IMR-90 (cell line): ENCODE measurements around the gene SAG. TPM values are rescaled to one million over a fixed set of nuclear protein-coding genes. Genes with fewer than 3 reads are reported as not detected.

Experiments
- ATAC-seq: fragments of 200-7000 bp; cut with Tn5 transposase; 2 replicates; pipeline ENCODE4 v1.9.1; 2020; ENCODE audit warnings: low read depth, mild to moderate bottlenecking, moderate library complexity
- BruUV-seq: library from RNA; stranded (reverse); fragments of 400-500 nt; replicated peaks from 2 replicates; lab custom pipeline; 2021; lab: Mats Ljungman, UMichigan
- CTCF ChIA-PET: fragments of 300-600 bp; formaldehyde crosslinking; extraction: SDS; loops from one replicate; lab custom pipeline; 2021; ENCODE audit warnings: antibody characterized with exemption; lab: Yijun Ruan, JAX
- POLR2A ChIA-PET: fragments of 300-600 bp; sonication (Branson Sonifier 250); formaldehyde crosslinking; loops from one replicate; lab custom pipeline; 2022; ENCODE audit warnings: antibody characterized with exemption; ENCODE audit not compliant: unreplicated experiment; lab: Charles Lee
- DNase-seq: peaks from one replicate; pipeline ENCODE4 v3.0.0; 2013
- H2AFZ ChIP-seq: replicated peaks from 2 replicates; pipeline ENCODE3; 2013; ENCODE audit warnings: low read length, mild to moderate bottlenecking; ENCODE audit not compliant: poor library complexity
- H2AK5ac ChIP-seq: 2 replicates; pipeline ENCODE4 v1.6.1; 2013; ENCODE audit warnings: low read depth, low read length, inconsistent platforms
- H2AK9ac ChIP-seq: replicated peaks from 2 replicates; pipeline ENCODE3; 2013; ENCODE audit warnings: mild to moderate bottlenecking, low read depth, low read length, moderate library complexity; ENCODE audit not compliant: poor library complexity
- H2BK120ac ChIP-seq: 2 replicates; pipeline ENCODE4 v1.6.1; 2013; ENCODE audit warnings: low read depth, low read length, inconsistent platforms
- H2BK15ac ChIP-seq: 3 replicates; pipeline ENCODE4 v1.6.1; 2013; ENCODE audit warnings: low read depth, low read length, inconsistent platforms
- H2BK20ac ChIP-seq: 2 replicates; pipeline ENCODE4 v1.6.1; 2013; ENCODE audit warnings: low read depth, mild to moderate bottlenecking, inconsistent platforms, low read length, moderate library complexity
- H2BK5ac ChIP-seq: 2 replicates; pipeline ENCODE4 v1.6.1; 2013; ENCODE audit warnings: mild to moderate bottlenecking, low read depth, low read length, inconsistent platforms; ENCODE audit not compliant: poor library complexity, severe bottlenecking
- H3K14ac ChIP-seq: replicated peaks from 2 replicates; pipeline ENCODE4 v1.6.1; 2013; ENCODE audit warnings: low read depth, low read length, inconsistent platforms
- H3K18ac ChIP-seq: 2 replicates; pipeline ENCODE4 v1.6.1; 2013; ENCODE audit warnings: low read depth, low read length, control low read depth
- H3K23ac ChIP-seq: 2 replicates; pipeline ENCODE4 v1.6.1; 2013; ENCODE audit warnings: low read depth, low read length, inconsistent platforms
- H3K27ac ChIP-seq: 2 replicates; pipeline ENCODE4 v1.5.1; 2013; ENCODE audit warnings: mild to moderate bottlenecking, control low read depth, low read length; ENCODE audit not compliant: insufficient read depth
- H3K27me3 ChIP-seq: 2 replicates; pipeline ENCODE4 v1.6.1; 2013; ENCODE audit warnings: low read length; ENCODE audit not compliant: control insufficient read depth, insufficient read depth
- H3K36me3 ChIP-seq: 2 replicates; pipeline ENCODE4 v1.6.1; 2013; ENCODE audit warnings: low read length, mixed read lengths; ENCODE audit not compliant: control insufficient read depth, insufficient read depth
- H3K4ac ChIP-seq: 2 replicates; pipeline ENCODE4 v1.6.1; 2013; ENCODE audit warnings: low read depth, low read length, inconsistent platforms
- H3K4me1 ChIP-seq: 2 replicates; pipeline ENCODE4 v1.6.1; 2013; ENCODE audit warnings: low read length, mixed read lengths; ENCODE audit not compliant: control insufficient read depth, insufficient read depth
- H3K4me2 ChIP-seq: 2 replicates; pipeline ENCODE4 v1.6.1; 2013; ENCODE audit warnings: low read depth, mild to moderate bottlenecking, control low read depth, low read length, moderate library complexity
- H3K4me3 ChIP-seq: 2 replicates; pipeline ENCODE4 v1.5.1; 2013; ENCODE audit warnings: low read depth, mild to moderate bottlenecking, control low read depth, low read length, moderate library complexity; ENCODE audit not compliant: insufficient read depth
- H3K56ac ChIP-seq: 2 replicates; pipeline ENCODE4 v1.6.1; 2013; ENCODE audit warnings: low read length, inconsistent platforms; ENCODE audit not compliant: insufficient read depth; ENCODE audit errors: extremely low read depth
- H3K79me1 ChIP-seq, 2 experiments: 2 replicates each; pipeline ENCODE4 v1.6.1; 2013; ENCODE audit warnings: low read length in 2 of 2, inconsistent platforms in 1 of 2, low read depth in 1 of 2
- H3K9ac ChIP-seq: 2 replicates; pipeline ENCODE4 v1.6.1; 2013; ENCODE audit warnings: low read depth, low read length, control low read depth
- H3K9me1 ChIP-seq: 2 replicates; pipeline ENCODE4 v1.6.1; 2013; ENCODE audit warnings: low read length, inconsistent platforms; ENCODE audit not compliant: insufficient read depth
- H3K9me3 ChIP-seq: 2 replicates; pipeline ENCODE4 v1.6.1; 2013; ENCODE audit warnings: low read length; ENCODE audit not compliant: control insufficient read depth, insufficient read depth
- H4K20me1 ChIP-seq: 2 replicates; pipeline ENCODE4 v1.6.1; 2013; ENCODE audit warnings: low read length, inconsistent platforms; ENCODE audit not compliant: insufficient read depth
- H4K5ac ChIP-seq: 2 replicates; pipeline ENCODE4 v1.6.1; 2013; ENCODE audit warnings: mild to moderate bottlenecking, low read depth, low read length, control low read depth
- H4K8ac ChIP-seq, 2 experiments: 2 replicates each; pipeline ENCODE4 v1.6.1; 2013; ENCODE audit warnings: low read depth in 2 of 2, low read length in 2 of 2, control low read depth in 1 of 2, inconsistent platforms in 1 of 2
- H4K91ac ChIP-seq: 2 replicates; pipeline ENCODE4 v1.6.1; 2013; ENCODE audit warnings: low read depth, low read length, inconsistent platforms; ENCODE audit not compliant: insufficient read depth
- BHLHE40 ChIP-seq: fragments of 150-350 bp; IDR thresholded peaks from 2 replicates; pipeline ENCODE4 v1.6.1; 2016; ENCODE audit warnings: mild to moderate bottlenecking, low read depth, low read length
- CEBPB ChIP-seq: IDR thresholded peaks from 2 replicates; pipeline ENCODE4 v1.6.1; 2012; ENCODE audit warnings: low read depth, low read length, improper control_type of control experiment
- CHD1 ChIP-seq: IDR thresholded peaks from 2 replicates; pipeline ENCODE4 v1.6.1; 2012; ENCODE audit warnings: low read depth, low read length, improper control_type of control experiment
- FOS ChIP-seq: fragments of 150-350 bp; IDR thresholded peaks from 2 replicates; pipeline ENCODE4 v1.6.1; 2016; ENCODE audit warnings: low read depth, low read length
- MAFK ChIP-seq: IDR thresholded peaks from 2 replicates; pipeline ENCODE4 v1.6.1; 2012; ENCODE audit warnings: low read depth, low read length, improper control_type of control experiment
- MAZ ChIP-seq: IDR thresholded peaks from 2 replicates; pipeline ENCODE4 v1.6.1; 2012; ENCODE audit warnings: low read depth, mild to moderate bottlenecking, low read length, improper control_type of control experiment, moderate library complexity, borderline replicate concordance
- MXI1 ChIP-seq: IDR thresholded peaks from 2 replicates; pipeline ENCODE4 v1.6.1; 2012; ENCODE audit warnings: low read depth, mild to moderate bottlenecking, low read length, moderate library complexity, borderline replicate concordance
- NFE2L2 ChIP-seq: fragments of 150-350 bp; IDR thresholded peaks from 2 replicates; pipeline ENCODE4 v1.6.1; 2016; ENCODE audit warnings: low read depth, mild to moderate bottlenecking, low read length
- POLR2A ChIP-seq: IDR thresholded peaks from 2 replicates; pipeline ENCODE4 v1.6.1; 2012; ENCODE audit warnings: mild to moderate bottlenecking, low read depth, low read length
- RAD21 ChIP-seq: IDR thresholded peaks from 2 replicates; pipeline ENCODE4 v1.6.1; 2012; ENCODE audit warnings: low read length, improper control_type of control experiment
- RCOR1 ChIP-seq: IDR thresholded peaks from 2 replicates; pipeline ENCODE4 v1.6.1; 2012; ENCODE audit warnings: mild to moderate bottlenecking, low read length, improper control_type of control experiment; ENCODE audit not compliant: insufficient replicate concordance
- RFX5 ChIP-seq: IDR thresholded peaks from 2 replicates; pipeline ENCODE4 v1.8.0; 2012; ENCODE audit warnings: low read depth, mild to moderate bottlenecking, low read length, moderate library complexity
- SMC3 ChIP-seq: fragments of 150-350 bp; IDR thresholded peaks from 2 replicates; pipeline ENCODE4 v1.6.1; 2016; ENCODE audit warnings: low read depth, mild to moderate bottlenecking, antibody characterized with exemption, low read length, moderate library complexity
- WGBS, 2 experiments: methylation state at CpG; one replicate each; pipeline versions ENCODE4 v1.1.5 to v1.1.7; 2013; ENCODE audit warnings: missing lambda C conversion rate in 2 of 2; ENCODE audit not compliant: insufficient read length in 1 of 2; ENCODE audit errors: extremely low coverage in 2 of 2; 5-methylcytosine and 5-hydroxymethylcytosine counted together
- dilution Hi-C: fragments of 300-500 bp; cut with HindIII; formaldehyde crosslinking; loops from one replicate; pipeline ENCODE4 v1.14.3; 2018; ENCODE audit warnings: low sequenced_read_pairs; ENCODE audit not compliant: unreplicated experiment
- in situ Hi-C: fragments of 300-500 bp; cut with MboI; formaldehyde crosslinking; loops from 3 replicates; pipeline ENCODE4 v1.14.3; 2019; ENCODE audit warnings: low sequenced_read_pairs, inconsistent platforms, mixed read lengths
- intact Hi-C: fragments of 100-400 bp; cut with micrococcal nuclease; formaldehyde crosslinking; loops from 2 replicates; pipeline ENCODE4 v1.10.0; 2022
- polyA plus RNA-seq, 3 experiments: library from polyadenylated mRNA; depleted of rRNA; stranded (reverse); fragments of >200 nt; gene quantifications; 2 replicates each; pipeline ENCODE4 v1.2.3, GENCODE V29; 2012; ENCODE audit warnings: low replicate concordance in 1 of 3
- total RNA-seq: library from RNA; depleted of rRNA; stranded (reverse); fragments of >200 nt; gene quantifications from 2 replicates; pipeline ENCODE4 v1.2.3, GENCODE V29; 2012
- TF ChIP-seq, protein P1 (sequence below): fragments of 150-350 bp; IDR thresholded peaks from 2 replicates; pipeline ENCODE4 v1.6.1; 2016; ENCODE audit warnings: low read depth, mild to moderate bottlenecking, low read length, moderate library complexity, borderline replicate concordance
- TF ChIP-seq, protein P2 (sequence below): conservative IDR thresholded peaks from 2 replicates; pipeline ENCODE4 v1.5.1; 2012; ENCODE audit warnings: mild to moderate bottlenecking, low read depth, low read length, improper control_type of control experiment
- TF ChIP-seq, protein P3 (sequence below): fragments of 150-350 bp; IDR thresholded peaks from 2 replicates; pipeline ENCODE4 v1.6.1; 2017; ENCODE audit warnings: mild to moderate bottlenecking, antibody characterized with exemption, low read length, low read depth

SAG gene
- total and polyA plus RNA-seq, 2 of the 4 experiments (the other 2 are of a cell fraction), result not detected

DNA sequence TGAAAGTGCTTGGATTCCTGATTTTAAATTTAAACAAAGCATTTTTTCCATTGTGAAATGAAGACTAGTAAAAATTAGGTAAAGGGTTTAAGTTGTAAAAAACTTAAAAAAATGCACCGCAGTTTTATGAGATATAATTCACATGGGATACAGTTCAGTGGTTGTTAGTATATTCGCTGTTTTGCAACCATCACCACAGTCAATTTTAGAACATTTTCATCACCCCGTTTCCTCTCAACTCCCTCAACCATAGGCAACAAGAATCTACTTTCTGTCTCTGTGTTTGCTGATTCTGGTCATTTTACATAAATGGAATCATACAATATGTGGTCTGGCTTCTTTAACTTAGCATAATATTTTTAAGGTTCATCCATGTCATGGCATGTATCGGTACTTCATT is 50.7 kb downstream of the SAG start:
- CTCF ChIA-PET, result interaction anchor here (0.7 kb wide), 1 partner anchor 44 kb away, joined by 3 read pairs; no protein-coding TSS in a partner anchor

More for the DNA sequence above, 50.7 kb downstream of the SAG start:
- Histone ChIP-seq H2AK9ac (no peak overlapping the region), H3K9ac (no peak overlapping the region), H4K5ac (no peak overlapping the region), H3K23ac (no peak overlapping the region), H4K20me1 (peaks cover 14% of the 10 kb centered on the region), H3K14ac (no peak overlapping the region), H3K4me3 (no peak overlapping the region), H3K18ac (no peak overlapping the region), H3K4ac (no peak overlapping the region), H3K56ac (no peak overlapping the region), H3K9me1 (peaks cover 7% of the 10 kb centered on the region), H3K36me3 (peaks cover 1% of the 10 kb centered on the region; the same call in 1 of the 2 replicates), H3K4me1 (peaks cover 7% of the 10 kb centered on the region), H2BK5ac (no peak overlapping the region), H4K8ac (no peak overlapping the region), H3K27me3 (no peaks in the 10 kb centered on the region), H4K91ac (no peak overlapping the region), H3K79me1 (peaks cover 29 to 44% of the 10 kb centered on the region in 2 experiments), H2BK20ac (no peak overlapping the region), H2BK15ac (no peak overlapping the region), H2AK5ac (no peak overlapping the region), H2AFZ (no peak overlapping the region), H3K9me3 (no peaks in the 10 kb centered on the region), H3K27ac (no peak overlapping the region), H2BK120ac (no peak overlapping the region), H3K4me2 (no peak overlapping the region)
- no peak for DNase-seq
- POLR2A ChIA-PET, result interaction anchor here (0.7 kb wide), 1 partner anchor 25 kb away, joined by 3 read pairs; no protein-coding TSS in a partner anchor
- TF ChIP-seq, protein P1, sequence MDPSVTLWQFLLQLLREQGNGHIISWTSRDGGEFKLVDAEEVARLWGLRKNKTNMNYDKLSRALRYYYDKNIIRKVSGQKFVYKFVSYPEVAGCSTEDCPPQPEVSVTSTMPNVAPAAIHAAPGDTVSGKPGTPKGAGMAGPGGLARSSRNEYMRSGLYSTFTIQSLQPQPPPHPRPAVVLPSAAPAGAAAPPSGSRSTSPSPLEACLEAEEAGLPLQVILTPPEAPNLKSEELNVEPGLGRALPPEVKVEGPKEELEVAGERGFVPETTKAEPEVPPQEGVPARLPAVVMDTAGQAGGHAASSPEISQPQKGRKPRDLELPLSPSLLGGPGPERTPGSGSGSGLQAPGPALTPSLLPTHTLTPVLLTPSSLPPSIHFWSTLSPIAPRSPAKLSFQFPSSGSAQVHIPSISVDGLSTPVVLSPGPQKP, result no peak
- TF ChIP-seq NFE2L2 (no peak), MAZ (no peak), MXI1 (no peak), RFX5 (no peak), CEBPB (no peak), POLR2A (no peak), MAFK (no peak), RCOR1 (no peak), RAD21 (no peak), FOS (no peak), SMC3 (no peak), BHLHE40 (no peak), CHD1 (no peak)
- TF ChIP-seq, protein P2, sequence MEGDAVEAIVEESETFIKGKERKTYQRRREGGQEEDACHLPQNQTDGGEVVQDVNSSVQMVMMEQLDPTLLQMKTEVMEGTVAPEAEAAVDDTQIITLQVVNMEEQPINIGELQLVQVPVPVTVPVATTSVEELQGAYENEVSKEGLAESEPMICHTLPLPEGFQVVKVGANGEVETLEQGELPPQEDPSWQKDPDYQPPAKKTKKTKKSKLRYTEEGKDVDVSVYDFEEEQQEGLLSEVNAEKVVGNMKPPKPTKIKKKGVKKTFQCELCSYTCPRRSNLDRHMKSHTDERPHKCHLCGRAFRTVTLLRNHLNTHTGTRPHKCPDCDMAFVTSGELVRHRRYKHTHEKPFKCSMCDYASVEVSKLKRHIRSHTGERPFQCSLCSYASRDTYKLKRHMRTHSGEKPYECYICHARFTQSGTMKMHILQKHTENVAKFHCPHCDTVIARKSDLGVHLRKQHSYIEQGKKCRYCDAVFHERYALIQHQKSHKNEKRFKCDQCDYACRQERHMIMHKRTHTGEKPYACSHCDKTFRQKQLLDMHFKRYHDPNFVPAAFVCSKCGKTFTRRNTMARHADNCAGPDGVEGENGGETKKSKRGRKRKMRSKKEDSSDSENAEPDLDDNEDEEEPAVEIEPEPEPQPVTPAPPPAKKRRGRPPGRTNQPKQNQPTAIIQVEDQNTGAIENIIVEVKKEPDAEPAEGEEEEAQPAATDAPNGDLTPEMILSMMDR, result no peak
- TF ChIP-seq, protein P3, sequence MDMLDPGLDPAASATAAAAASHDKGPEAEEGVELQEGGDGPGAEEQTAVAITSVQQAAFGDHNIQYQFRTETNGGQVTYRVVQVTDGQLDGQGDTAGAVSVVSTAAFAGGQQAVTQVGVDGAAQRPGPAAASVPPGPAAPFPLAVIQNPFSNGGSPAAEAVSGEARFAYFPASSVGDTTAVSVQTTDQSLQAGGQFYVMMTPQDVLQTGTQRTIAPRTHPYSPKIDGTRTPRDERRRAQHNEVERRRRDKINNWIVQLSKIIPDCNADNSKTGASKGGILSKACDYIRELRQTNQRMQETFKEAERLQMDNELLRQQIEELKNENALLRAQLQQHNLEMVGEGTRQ, result no peak
- no CpG with 5 or more reads among the region's 4 CpGs for WGBS, 2 experiments
- intact Hi-C loops (no loop called here), in situ Hi-C loops (no loop called here), dilution Hi-C loops (no loop called here)
- no peak for ATAC-seq
- BruUV-seq, result no TSS peak
